GM12872 (cell line): Measurements from ENCODE around the gene ZW10.

Experiments used
- CTCF ChIP-seq: IDR thresholded peaks from 3 replicates; pipeline ENCODE4 v1.5.1; 2011; ENCODE audit warnings: low read depth, mild to moderate bottlenecking, low read length, moderate library complexity; ENCODE audit not compliant: insufficient read depth

The ZW10 gene

GRCh38 chr11:113724778-113725177 lies 48.7 kb downstream of the ZW10 start:
- TF ChIP-seq CTCF = no peak

- TF ChIP-seq CTCF = no peak
Measured at GRCh38 chr11:113723787-113724186, 49.7 kb downstream of the ZW10 start.

GRCh38 chr11:113722934-113723333 lies 50.6 kb downstream of the ZW10 start:
- TF ChIP-seq CTCF = no peak

- TF ChIP-seq CTCF = no peak
Measured at GRCh38 chr11:113722221-113722620, 51.3 kb downstream of the ZW10 start.

GRCh38 chr11:113721462-113722066 lies 51.9 kb downstream of the ZW10 start:
- TF ChIP-seq CTCF = no peak

GRCh38 chr11:113715882-113716625 lies 57.4 kb downstream of the ZW10 start:
- no peak for TF ChIP-seq CTCF

GRCh38 chr11:113715273-113715672 lies 58.2 kb downstream of the ZW10 start:
- no peak for TF ChIP-seq CTCF
